OCI-LY7 (cell line): ENCODE data around the gene KIF6.

Experiments
- CTCF ChIP-seq: fragments of 200-600 bp; sonication (generic); conservative IDR thresholded peaks from 2 replicates; pipeline ENCODE4 v1.5.1; 2014; ENCODE audit warnings: mild to moderate bottlenecking, antibody characterized with exemption, low read length, moderate library complexity, mixed read lengths
- EZH2phosphoT487 ChIP-seq: fragments of 200-600 bp; sonication (generic); IDR thresholded peaks from 2 replicates; pipeline ENCODE4 v1.6.1; 2018; ENCODE audit warnings: low read depth, borderline replicate concordance, mild to moderate bottlenecking, mixed run types, antibody characterized with exemption, low read length, moderate library complexity, mixed read lengths

GRCh38 chr6:39488255-39488879, 236.8 kb downstream of the KIF6 start:
- TF ChIP-seq EZH2phosphoT487 (no peak), CTCF (no peak)
